ENCODE data around the gene SCLY. TPM values are rescaled to one million over a fixed set of nuclear protein-coding genes. Genes with fewer than 3 reads are reported as not detected.

The SCLY gene
- total RNA-seq, 1 donor from 2014 or later: 11.5 TPM

- H3K4me3 ChIP-seq (ENCODE audit: low read depth, low read length): no peak overlapping the region
- no peak for DNase-seq (ENCODE audit: low read depth)
- TF ChIP-seq, protein P1, sequence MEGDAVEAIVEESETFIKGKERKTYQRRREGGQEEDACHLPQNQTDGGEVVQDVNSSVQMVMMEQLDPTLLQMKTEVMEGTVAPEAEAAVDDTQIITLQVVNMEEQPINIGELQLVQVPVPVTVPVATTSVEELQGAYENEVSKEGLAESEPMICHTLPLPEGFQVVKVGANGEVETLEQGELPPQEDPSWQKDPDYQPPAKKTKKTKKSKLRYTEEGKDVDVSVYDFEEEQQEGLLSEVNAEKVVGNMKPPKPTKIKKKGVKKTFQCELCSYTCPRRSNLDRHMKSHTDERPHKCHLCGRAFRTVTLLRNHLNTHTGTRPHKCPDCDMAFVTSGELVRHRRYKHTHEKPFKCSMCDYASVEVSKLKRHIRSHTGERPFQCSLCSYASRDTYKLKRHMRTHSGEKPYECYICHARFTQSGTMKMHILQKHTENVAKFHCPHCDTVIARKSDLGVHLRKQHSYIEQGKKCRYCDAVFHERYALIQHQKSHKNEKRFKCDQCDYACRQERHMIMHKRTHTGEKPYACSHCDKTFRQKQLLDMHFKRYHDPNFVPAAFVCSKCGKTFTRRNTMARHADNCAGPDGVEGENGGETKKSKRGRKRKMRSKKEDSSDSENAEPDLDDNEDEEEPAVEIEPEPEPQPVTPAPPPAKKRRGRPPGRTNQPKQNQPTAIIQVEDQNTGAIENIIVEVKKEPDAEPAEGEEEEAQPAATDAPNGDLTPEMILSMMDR (conservative IDR thresholded peaks at IDR 0.05; ENCODE audit: low read depth, low read length): no peak
These were observed 38.1 kb upstream of the SCLY start for GRCh38 chr2:238022594-238023157.

GRCh38 chr2:238023608-238024007 lies 37.2 kb upstream of the SCLY start:
- no peak overlapping the region for H3K4me3 ChIP-seq (ENCODE audit: low read depth, low read length)
- TF ChIP-seq, protein P1 (conservative IDR thresholded peaks at IDR 0.05; ENCODE audit: low read depth, low read length): no peak
- no peak for DNase-seq (ENCODE audit: low read depth)

DNA sequence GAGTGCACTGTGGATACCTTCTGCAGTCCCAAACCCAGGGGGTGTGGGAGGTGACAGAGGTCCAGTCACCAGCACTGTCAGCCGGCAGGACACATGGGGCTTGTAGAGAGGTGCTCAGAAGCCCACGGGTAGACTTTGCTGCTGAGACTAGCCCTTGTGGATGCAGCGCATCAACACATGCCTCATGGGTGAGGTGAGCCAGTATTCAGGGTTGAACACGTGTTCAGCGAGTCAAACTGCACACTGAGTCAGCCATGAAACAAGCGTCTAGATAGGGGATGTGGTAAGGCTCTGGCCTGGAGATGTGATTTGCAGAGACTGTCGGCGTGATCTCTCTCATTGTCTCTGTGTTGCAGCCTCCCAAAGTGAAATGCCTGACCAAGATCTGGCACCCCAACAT lies 35.8 kb upstream of the SCLY start:
- TF ChIP-seq, protein P1 (conservative IDR thresholded peaks at IDR 0.05; ENCODE audit: low read depth, low read length): no peak
- no peak for DNase-seq (ENCODE audit: low read depth)
- H3K4me3 ChIP-seq (ENCODE audit: low read depth, low read length): no peak overlapping the region

DNA sequence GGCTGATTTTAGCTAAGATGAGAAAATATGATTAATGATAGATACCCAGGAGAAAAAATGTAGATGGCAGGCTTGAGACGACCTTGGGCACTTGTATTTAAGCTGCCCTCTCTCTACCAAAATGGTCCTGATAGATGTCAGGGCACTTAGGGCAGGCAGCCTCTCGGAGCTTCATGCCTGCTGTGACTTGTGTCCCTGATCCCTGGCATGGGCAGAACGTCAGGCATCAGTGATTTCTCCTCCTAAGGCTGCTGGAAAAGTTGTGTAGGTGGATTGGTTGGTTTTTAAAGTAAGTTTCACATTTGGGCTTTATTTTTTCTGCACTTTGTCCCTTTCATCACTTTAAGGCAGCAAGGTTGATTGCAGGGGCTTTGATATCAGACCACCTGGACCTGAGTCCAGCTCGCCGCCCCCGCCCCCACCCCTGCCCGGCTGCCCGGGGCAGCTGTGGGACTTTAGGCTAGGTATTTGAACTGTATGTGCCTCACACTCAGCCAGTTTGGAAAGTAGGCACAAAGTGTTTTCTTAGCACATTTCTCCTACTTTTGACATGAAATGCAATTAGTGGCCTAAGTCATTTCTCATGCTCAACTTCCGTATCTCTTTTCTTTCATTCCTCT lies 35.0 kb upstream of the SCLY start:
- TF ChIP-seq, protein P1 (conservative IDR thresholded peaks at IDR 0.05; ENCODE audit: low read depth, low read length): no peak
- DNase-seq (ENCODE audit: low read depth): no peak
- H3K4me3 ChIP-seq (ENCODE audit: low read depth, low read length): no peak overlapping the region

DNA sequence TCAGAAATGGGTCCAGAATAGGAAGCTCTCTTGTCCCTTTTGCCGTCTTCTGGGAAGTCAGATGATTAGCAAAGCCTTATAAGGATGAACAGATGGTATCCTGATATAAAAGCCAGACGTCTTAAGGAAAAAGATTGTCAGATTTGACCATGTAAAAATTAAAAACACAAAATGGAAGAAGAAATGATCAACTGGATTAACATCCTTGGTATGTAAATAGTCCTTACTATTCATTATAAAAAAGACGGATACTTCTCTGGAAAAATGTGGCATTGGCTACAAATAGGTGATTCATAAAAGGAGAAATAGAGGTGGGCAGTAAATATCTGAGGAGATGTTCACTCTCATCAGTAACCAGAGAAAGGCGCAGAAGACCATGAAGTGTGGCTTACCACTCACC lies 33.7 kb upstream of the SCLY start:
- TF ChIP-seq, protein P1 (conservative IDR thresholded peaks at IDR 0.05; ENCODE audit: low read depth, low read length): no peak
- no peak overlapping the region for H3K4me3 ChIP-seq (ENCODE audit: low read depth, low read length)
- DNase-seq (ENCODE audit: low read depth): no peak

GRCh38 chr2:238027591-238028415 lies 33.0 kb upstream of the SCLY start:
- H3K4me3 ChIP-seq (ENCODE audit: low read depth, low read length): no peak overlapping the region
- TF ChIP-seq, protein P1 (conservative IDR thresholded peaks at IDR 0.05; ENCODE audit: low read depth, low read length): no peak
- DNase-seq (ENCODE audit: low read depth): no peak
